GM19193 (cell line): ENCODE data around the gene CCDC170.

Source experiments
- POLR2A ChIP-seq: IDR thresholded peaks from 4 replicates; pipeline ENCODE4 v1.6.1; 2011; ENCODE audit not compliant: insufficient read depth, insufficient read length; ENCODE audit errors: extremely low read depth

Gene CCDC170

GRCh38 chr6:151493804-151494234, at the start of gene CCDC170:
Gene CCDC170 (plus strand): TSS chr6:151494017. CDS start chr6:151494129, 112 bp downstream.
- TF ChIP-seq POLR2A: no peak

DNA sequence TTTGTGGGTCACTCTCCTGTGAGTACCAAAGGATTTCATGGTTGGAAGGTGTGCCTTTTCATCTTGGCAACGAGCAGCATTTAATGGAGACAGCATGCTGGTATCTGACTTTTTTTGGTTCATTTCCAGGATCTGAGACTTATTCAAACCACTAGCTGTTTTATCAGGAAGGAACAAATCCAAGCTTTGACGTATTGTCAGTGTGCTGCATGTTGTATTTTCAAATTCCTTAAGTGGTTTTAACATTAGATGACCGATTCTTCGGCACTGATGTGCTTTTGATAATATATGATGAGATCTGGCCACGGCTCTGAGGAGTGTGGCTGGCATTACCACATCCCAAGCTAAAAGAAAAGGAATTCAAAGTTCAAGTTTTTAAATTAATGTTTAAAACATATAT, 48.3 kb upstream of the CCDC170 start:
- no peak for TF ChIP-seq POLR2A

DNA sequence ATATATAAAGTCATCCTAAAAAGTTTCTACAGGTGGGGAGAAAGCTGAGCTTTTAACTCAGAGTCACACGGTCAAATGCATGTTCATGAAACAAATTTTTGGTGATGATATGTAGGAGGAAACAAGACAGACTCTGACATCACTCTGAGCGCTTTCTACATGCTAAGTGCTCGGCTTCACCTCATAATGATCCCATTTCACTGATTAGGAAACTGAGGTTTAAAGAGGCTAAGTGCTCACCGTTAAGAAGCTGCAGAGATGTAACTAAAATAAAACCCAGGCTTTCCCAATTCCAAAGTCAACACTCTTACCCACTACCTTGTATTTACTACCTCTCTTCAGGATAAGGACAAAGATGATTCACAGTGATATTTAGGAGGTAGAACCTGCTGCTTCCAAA, 46.6 kb upstream of the CCDC170 start:
- TF ChIP-seq POLR2A: no peak

- TF ChIP-seq POLR2A: no peak
Observed at GRCh38 chr6:151448623-151449022, 45.2 kb upstream of the CCDC170 start.

- TF ChIP-seq POLR2A: no peak
Observed at GRCh38 chr6:151451417-151451949, 42.3 kb upstream of the CCDC170 start.

- TF ChIP-seq POLR2A: peak; percentile 81
Observed at GRCh38 chr6:151451950-151452749, 41.7 kb upstream of the CCDC170 start, which contains the start of gene RMND1. Gene RMND1 (minus strand): TSS chr6:151452126. CDS start chr6:151445811, 6,315 bp downstream.

DNA sequence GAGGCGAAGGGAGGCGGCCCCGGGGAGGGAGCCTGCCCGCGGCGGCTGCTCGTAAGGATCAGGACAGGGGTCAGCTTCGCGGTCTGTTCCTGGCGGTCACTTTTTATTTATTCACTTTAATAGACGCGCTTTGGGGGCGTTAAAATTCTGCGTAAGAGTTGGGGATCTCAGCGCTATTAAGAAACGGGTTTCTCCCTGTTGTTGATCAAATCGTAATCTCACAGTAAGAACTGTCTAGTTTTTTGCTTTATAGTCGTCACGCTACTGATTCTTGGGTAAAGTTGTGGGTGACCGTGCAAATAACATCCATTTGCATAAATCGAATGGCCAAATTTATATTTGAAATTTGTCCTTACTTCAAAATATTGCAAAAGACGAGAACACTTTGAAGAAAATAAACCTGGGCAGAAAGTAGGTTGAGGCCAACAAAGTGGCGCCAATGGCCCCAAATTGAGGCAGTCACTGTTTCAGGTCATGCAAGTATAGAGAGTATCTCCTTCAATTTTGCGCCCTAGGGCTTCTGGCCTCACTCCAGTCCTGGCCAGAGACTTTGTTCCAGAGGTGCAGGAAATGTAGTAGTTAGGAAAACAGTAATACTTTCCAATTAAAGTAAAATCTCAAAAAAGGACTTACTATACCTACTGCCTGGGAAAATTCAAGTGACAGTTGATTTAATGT, 40.9 kb upstream of the CCDC170 start:
- TF ChIP-seq POLR2A: no peak

DNA sequence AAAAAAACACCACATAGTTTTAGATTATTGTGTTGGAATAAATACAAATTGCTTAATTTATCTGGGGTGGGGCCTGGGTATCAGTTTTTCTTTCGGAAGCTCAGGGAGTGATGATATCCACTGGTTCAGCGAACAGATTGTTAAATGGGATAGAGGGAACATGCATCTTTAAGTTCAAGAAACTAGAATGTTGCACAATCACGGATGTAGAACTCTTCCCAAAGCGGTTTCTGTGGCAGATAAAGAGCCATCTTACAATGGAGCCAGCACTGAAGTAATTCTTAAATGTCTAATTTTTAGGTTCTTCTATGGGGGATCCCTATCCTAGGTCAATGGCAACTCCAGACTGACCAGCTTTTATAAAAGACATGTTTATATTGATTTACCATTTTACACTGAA, 32.1 kb upstream of the CCDC170 start:
- TF ChIP-seq POLR2A: no peak

GRCh38 chr6:151464702-151465101, 29.1 kb upstream of the CCDC170 start:
- no peak for TF ChIP-seq POLR2A

GRCh38 chr6:151475653-151476523, 17.9 kb upstream of the CCDC170 start:
- no peak for TF ChIP-seq POLR2A

- TF ChIP-seq POLR2A: no peak
Observed at GRCh38 chr6:151477726-151478125, 16.1 kb upstream of the CCDC170 start.

GRCh38 chr6:151478670-151479069, 15.1 kb upstream of the CCDC170 start:
- TF ChIP-seq POLR2A: no peak

- TF ChIP-seq POLR2A: no peak
Observed at GRCh38 chr6:151481786-151482185, 12.0 kb upstream of the CCDC170 start.

DNA sequence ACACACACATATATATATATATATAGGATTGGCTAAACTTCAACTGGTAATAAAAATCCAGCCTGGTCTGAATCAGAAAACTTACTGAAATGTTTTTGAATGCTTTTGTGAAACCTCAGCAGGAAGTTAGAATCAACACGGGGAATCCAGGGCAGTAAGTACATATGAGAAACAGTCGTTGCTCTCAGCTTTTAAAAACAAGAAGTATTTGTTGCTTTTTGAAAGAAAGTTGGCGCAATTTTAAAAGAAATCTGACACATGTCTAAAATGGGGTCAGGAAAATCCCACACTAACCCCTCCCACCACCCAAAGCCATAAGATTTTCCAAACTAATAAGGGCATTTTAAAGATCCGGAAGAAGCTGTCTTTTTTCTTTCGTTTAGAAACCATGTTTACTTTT, 11.5 kb upstream of the CCDC170 start:
- no peak for TF ChIP-seq POLR2A

GRCh38 chr6:151483994-151484393, 9.8 kb upstream of the CCDC170 start:
- TF ChIP-seq POLR2A: no peak
